NCI-H748 (cell line): ENCODE measurements around the gene RAET1E.
A peak's percentile ranks its signal among the peaks of the same experiment; 100 is the strongest.
"Not testable (repeated sequence)": the region's sequence is repeated elsewhere in the genome, so short reads cannot be mapped to it uniquely, and the experiment has no call there.

Experiments used
- DNase-seq: peaks from one replicate; lab custom pipeline; 2025; ENCODE audit not compliant: unreplicated experiment; lab: John Stamatoyannopoulos, UW

Gene RAET1E

DNA sequence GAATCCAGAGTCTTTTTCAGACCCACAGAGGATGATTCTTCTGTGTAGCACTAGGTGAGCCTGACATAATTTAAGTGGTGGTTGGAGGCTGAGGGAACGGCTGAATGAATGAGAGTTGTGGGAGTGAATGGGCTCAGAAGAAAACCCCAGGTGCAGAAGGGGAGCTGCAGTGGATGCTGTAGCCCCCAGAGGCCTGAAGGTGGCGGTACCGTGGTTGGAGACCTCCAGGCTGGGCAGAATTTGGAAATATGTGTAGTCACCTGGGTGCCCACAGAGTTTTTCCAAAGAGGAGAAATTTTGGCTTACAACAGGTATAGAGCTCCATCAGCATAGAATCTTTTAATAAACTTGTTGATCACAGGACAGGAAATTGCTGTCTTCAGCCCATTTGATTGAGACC lies 31.5 kb upstream of the RAET1E start:
- peak; percentile 25 for DNase-seq

DNA sequence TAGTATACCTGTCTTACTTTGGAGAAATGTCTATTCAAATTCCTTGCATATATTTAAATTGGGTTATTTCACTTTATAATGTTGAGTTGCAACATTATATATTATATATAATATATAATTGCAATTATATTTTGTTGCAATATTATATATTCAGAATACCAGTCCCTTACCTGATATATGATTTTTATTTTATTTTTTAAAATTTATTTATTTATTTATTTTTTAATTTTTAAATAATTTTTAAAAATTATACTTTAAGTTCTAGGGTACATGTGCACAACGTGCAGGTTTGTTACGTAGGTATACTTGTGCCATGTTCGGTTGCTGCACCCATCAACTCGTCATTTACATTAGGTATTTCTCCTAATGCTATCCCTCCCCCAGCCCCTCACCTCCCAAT lies 29.1 kb upstream of the RAET1E start:
- DNase-seq = not testable (repeated sequence)

DNA sequence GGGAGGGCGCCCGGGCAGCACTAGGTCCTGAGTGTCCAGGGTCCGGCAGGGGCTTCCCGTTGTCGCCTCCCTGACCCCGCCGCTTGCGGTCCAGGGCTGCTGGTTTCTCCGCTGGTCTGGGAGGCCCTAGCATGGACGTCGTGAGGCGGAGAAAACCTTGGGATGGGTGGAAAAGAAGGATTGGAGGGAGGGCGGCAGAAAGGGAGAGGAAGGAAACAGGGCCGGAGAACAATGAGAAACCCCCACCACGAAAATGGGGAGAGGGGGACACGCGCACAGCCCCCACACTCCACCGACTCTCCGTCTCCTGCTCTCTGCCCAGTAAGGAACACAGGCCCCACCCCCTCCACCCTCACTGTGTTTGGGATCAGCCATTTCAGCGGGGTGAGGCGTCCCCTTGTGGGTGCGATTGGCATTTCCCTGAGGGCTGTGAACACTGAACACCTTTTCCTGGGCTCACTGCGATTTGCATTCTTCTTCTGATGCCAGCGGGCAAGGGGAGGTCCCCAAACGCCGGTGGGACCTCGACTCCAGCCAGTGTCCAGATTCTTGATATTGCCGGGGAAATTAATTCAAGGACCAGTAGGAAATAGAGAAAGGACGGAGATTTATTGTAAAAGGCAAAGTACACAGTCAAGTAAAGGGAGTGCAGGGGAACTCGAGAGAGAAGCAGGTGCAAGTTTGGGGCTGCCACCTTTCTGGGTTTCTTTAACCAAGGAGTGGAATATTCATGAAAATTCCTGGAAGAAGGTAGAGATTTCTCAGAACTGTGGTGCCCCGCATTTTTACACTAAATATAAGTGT lies 28.3 kb upstream of the RAET1E start:
- DNase-seq = peak; percentile 79

DNA sequence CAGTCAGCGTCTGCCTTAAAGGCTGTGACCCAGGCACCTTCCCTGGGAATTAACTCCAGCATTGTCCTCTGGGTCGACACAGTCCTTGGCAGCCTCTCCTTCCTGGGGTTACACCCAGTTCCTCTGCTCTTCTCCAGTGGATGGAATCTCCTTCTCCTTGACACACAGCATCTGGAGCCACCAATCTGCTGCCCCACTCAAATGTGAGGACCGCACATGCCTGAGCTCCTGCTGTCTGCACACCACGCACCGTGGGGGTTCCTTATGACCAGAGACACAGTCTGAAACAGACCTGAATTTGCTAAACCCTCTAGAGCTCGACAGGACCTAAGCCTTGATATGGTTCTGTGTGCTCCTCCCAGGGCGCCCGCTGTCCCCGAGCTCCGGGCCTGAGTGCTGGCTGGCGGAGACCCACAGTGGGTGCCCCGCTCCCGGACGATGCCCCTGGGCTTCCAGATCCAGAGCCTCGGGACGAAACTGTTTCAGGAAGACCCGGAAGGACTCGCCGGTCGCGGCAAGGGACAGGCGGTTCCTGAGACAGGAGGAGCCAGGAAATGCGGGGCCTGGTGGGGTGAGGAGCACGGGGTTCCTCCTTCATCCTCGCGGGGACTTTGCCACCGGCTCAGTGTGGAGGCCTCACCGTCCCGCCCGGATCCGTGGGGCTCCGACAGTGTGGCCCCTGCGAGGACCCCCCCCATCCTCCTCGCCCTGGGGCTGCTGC lies 27.5 kb upstream of the RAET1E start:
- no peak for DNase-seq

DNA sequence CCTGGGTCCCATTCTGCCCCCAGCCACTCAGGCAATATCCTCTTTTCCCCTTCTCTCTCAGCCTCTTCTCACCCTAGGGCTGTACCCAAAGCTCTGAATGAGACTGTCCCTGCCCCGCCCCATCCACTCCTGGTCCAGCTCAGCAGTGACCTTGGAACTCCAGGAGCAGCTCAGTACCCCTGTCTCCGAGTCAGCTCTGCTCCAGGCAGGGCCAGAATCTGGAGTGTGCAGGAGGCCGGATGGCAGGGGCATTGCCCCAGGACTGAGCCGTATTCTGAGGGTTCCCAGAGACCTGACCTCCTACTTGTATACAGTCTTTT lies 27.0 kb upstream of the RAET1E start:
- no peak for DNase-seq

DNA sequence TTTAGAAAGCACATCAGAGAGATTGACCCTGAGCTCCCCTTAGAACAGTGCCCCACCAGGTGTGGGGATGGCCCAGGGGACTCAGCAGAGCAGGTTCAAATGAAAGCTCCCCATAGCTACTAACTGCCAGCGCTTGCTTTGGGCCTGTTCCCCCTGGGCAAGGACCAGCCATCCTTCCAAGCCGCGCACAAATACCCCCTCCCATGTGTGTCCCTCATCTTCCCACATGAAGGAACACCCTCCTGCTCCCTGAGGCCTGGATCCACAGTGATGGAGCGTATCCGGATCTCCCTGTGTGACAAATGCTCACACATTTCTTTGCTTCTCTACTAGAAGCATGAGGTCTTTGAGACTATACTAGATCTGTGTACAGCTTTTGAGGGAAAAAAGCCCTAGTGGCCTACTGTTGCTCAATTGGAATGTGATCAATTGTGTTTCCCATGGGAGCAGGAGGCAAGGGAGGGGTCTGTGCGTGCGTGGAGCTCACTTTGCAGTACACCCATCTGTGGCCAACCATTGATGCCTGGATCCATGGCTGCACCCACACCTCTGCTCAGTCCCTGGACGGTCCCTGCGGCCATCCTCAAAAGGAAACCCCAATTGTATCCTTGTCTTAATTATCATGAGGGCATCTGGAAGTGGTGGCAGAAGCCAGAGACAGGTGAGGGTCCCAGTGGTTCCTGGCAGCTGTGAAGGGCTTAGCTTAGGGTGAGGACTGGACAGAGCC lies 26.5 kb upstream of the RAET1E start:
- no peak for DNase-seq

DNA sequence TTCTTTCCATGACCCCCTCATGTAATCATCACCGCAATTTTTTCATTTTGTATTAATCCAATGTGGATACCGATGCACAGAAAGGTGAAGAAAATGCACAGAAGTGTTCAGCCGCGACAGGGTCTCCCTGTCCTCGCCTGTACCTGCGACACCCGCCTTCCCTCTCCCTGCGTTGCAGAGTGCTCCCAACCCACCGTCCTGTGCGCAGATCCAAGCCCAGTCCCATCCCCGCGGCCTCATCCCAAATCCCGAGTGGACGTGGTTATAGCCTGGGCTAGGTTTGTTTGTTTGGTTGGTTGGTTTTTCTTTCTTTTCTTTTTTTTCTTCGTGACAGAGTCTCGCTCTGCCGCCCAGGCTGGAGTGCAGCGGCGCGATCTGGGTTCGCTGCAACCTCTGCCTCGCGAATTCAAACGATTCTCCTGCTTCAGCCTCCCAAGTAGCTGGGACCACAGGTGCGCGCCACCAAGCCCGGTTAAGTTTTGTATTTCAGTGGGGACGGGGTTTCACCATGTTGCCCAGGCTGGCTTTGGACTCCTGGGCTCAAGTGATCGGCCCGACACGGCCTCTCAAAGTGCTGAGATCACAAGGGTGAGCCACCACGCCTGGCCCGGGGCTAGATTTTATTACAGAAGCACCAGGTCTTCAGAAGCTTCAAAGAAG lies 25.5 kb upstream of the RAET1E start:
- no peak for DNase-seq

DNA sequence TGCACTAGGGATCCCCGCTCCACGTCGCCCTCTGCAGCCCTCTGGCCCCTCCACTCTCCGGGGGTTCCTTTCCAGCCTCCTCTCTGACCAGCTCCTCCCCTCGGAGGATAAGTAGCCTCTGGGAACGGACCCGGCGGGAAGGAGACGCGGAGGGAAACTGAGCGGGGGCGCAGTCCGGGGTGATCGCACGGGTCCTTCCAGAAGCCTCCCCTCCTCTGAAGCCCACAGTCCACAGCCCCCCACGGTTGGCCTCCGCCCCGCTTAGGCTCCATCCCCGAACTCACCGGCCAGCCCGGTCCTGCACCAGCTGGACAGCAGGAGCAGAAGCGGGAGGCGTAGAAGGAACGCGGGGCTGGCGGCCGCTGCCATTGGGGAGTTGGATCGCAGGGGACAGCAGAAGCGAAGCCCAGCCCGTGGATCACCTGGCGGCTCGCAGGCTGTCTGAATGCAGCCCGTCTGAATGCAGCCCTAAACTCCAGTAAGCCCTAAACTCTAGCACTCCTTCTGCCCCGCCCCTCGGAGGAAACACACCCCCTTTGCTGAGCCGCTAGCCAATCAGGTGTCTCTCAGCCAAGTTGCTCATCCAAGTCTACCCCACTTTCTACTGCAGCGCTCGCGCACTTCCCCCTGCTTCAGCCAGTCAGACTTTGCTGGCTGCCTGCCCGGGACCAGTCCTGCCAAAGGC lies 24.9 kb upstream of the RAET1E start, which contains the start of gene RAET1G:
TSS of gene RAET1G (minus strand) at position 480 of the 685 bp plus-strand sequence. CDS start at position 369, 111 bp downstream.
- DNase-seq = peak; percentile 89

DNA sequence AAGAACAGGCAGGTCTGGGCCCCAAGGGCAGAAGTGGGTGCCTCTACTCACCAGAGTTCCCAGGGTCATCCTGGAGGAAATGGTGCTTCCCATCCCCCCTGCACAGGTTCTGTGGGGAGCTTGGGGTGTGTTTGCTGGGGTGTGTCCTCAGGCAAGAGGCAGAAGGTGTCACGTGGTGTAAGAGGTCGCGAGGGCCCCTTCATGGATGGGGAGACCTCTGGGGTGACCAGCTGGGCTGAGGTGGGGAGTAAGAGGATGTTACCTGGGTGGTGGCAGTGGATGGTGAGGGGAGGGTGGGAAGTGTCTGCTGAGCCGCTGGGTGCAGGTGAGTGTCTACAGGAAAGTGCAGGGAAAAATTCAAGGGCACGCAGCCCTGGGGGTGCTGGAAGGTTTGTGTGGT lies 24.2 kb upstream of the RAET1E start:
- not testable (repeated sequence) for DNase-seq

DNA sequence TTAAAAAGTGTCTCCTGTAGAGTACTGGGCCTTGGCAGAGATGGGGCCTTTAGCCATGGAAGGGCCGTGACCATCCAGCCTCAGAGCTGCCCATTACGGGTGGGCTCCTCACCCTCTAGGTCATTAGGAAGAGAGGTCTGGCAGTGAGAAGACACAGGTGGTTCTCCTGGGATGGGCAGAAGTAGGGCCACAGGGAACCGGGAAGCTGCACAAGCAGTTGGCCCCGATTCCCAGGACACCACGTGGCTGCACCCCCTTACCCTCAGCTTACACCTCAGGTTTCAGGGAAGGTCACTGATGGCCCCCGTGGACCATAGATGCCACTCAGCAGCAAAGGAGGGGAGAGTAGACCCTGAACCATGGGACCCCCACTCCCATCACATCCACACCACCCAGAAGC lies 23.4 kb upstream of the RAET1E start:
- DNase-seq = no peak

DNA sequence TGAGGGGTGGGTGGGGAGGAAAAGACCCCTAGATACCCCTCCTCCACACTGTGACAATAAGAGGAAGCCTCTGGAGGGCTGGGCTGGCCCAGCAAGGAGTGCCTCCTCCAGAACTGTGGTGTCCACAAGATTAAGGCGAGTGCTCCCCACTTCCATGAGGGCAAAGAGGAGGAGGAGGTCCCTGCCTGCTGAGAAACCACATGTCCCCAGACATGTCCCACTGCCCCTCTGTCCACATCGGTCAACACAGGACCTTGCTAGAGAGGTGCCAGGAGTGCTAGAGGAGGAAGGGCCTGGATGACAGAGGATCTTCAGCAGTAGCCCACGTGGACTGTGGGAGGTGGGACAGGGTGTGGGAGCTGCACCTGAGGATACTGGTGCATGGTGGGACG lies 21.9 kb upstream of the RAET1E start:
- no peak for DNase-seq

DNA sequence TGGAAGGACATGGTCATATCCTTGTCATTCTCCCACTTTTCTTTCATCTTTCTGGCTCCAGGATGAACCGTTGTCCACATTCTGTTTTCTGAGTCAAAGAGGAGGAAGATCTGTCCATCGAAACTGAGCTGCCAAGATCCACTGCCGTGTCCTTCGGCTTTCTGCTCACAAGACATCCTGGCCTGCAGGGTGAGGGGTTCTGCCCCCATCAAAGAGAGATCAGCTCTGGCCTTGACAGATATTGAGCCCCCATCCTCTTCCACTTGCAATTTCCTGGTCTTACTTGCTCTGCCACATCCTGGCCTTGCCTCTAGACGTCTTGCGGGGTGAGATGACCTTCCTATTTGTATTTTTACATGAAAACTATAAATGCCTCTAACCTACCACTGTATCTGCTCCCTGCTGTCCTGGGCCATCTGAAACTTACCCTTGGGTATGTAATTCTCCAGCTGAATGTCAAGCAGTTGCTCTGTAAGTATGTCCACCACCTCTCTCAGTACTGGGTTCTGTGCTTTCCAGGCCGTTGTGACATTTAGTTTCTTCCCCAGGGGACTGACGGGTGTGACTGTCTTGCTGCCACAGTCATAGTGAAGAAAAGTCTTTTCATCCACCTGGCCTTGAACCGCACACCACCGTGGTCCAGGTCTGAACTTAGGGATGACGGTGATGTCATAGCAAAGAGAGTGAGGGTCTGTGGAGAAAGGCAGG lies 21.4 kb upstream of the RAET1E start:
- DNase-seq = not testable (repeated sequence)

DNA sequence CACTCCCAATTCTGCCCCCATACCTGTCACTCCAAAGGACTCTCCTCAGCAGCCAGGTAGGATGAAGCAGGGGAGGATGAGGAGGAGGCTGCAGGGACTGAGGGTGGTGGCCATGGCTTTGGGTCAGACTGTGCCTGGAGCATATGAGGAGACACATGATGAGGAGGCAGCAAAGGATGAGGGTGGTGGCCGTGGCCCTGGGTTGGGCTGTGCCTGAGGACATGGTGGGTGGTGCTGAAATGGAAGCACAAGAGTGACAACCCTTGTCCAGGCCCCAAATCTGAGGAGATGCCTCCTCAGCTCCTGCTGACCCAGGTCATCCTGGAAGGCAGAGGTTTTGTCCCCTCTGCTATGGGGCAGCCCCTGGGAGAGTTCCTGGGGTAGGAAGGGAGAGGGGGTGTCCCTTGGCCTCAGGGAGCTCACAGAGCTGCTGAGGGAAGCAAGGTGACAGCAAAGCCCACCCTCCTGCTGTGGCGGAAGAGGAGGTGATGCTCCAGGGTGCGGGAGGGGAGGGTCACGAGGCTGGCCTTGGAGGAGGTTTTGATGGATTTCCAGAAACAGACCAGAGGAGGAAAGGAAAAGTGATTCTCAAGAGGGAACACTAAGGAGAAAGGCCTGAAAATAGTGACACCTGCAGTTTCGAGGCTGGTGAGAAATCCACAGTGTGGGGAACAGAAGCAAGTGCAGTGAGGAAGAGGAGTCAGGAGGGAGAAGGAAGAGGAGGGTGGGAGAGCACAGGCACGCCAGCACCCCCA lies 20.4 kb upstream of the RAET1E start:
- DNase-seq = no peak

DNA sequence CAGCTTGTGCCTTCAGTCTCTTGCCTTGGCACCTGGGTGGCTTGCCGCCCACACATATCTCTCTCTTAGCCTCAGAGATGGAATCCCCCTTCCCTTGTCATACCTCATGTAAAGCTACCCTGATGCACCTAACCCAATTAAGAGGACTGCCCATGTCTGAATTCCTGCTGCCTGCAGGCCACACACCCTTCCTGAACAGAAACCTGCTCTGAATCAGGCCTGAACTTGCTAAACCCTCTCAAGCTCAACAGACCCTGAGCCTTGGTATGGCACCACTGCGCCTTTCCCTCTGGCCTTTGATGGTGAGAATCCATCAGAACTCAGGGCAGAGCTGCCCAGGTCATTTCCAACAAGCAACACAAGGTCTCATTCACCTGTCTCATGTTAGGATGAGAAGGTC lies 19.8 kb upstream of the RAET1E start:
- DNase-seq = no peak

DNA sequence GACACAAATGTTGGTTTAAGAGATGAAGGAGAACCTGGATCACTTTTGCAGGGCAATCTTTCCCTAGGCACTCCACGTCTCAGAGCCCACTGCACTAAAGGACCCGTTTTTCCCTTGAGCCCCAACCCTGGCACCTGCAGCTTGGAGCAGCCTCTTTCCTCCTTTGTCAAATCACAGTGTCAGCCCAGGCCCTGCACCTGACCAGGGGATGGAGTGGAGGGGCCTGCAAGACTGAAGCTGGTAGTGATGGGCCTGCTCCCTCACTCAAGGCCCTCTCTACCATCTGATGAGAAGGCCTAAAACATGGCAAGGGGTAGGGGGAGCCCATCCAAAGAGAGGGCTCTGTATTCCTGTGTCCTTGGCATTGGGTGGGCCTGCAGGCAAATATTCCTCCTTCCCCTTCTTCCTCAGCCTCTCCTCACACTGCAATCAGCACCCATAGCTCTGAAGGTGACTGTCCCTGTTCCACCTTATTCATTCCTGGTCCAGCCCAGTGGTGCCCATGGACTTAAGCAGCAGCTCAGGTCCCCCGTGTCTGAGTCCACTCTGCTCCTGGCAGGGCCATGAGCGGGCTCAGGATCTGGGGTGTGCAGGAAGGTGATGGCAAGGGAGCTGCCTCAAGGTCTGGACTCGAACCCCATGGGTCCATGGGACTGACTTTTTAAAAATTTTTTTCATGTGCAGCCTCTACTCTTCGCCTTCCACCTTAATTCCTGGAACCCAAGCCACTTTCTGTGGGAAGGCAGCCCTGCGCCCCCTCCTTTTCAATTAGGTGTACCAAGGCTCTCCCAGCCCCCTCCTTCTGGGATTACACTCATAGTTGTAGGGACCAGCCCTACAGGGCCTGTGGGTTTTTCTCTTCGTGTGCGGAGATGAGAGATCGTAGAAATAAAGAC lies 18.3 kb upstream of the RAET1E start:
- no peak for DNase-seq

DNA sequence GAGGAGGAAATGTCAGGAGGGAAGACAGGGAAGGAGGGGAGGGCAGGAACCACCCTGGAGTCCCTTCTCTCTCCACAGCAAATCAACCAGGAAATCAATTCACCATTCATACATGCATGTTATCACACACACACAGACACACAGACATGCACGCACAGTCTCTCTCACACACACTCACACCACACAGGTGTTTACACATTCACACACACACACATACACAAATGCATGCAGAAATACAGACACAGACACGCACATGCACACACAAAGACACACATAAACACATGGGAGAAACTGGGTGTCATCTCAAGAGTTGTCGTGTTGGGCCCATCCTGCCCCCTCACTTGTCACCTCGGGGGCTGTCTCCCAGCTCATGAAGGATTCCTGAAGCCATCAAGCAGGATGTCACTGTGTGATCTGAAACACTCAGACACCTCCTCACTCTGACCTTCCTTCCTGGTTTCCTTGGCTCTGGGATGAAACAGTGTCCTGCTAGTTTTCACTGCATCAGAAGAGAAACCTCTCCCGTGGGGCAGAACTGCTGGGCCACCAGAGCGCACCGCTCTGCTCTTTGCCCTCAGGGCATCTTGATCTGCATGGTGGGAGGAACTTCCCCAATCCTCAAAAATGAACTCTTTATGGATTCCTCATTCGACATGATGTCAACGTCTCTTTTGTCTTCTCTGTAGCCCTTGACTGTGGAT lies 15.8 kb upstream of the RAET1E start:
- DNase-seq = no peak

DNA sequence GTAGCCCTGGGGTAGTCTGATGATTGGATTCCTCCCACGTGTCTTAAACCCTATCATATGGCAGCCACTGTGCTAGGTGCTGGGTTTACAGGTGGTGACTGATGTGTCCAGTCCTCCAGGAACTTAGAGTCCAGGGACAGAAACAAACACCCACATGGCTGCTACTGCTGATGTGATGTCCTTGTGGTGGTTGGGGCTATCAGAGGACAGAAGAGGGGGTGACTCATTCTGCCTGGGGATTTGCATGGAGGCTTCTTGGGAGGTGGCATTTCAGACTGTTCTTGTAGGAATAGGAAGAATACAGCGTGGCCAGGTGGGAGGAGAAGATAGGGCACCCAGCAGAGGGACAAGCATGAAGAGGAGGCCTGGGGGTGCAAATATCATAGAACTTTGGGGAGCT lies 15.2 kb upstream of the RAET1E start:
- DNase-seq = no peak

DNA sequence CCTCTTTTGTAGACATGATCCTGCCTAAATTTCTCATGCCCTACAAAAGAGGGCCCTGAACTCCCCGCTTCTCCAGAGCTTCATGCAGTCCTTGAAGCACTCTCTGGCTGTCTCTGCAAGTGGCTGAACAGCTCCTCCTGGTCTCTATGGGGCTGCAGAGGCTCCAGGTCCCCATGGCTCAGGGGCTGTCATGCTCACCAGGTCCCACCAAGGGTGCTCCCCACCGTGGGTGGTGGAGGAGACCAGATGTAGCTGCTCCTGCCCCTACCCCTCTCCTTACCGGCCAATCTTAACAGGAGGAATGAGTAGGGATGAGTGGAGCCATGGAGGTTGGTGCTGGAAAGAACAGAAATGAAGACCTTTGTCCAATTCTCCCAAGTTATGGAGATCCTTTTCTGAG lies 14.8 kb upstream of the RAET1E start:
- DNase-seq = not testable (repeated sequence)
